Measurements from ENCODE around the gene AMPH.

Gene AMPH

DNA sequence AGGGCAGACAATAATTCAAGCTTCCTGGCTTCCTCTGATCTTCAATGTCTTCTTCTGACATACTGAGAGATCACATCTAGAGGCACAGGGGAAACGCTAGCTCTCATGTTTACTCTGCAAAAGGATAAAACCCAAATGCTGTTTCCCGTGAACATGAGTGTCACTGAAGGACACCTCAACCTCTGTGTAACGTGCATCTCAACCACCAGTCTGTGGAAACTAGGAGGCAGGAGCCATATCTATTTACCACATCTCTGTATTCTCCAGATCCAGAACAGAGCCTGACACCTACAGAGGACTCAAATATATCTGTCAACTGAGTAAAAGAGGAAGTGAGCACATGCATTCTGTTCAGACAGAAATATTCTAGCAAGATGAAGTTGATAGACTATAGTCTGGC, 217.4 kb downstream of the AMPH start:
- Histone ChIP-seq H3K4me1 (ENCODE audit: control insufficient read depth in 1 of 2, insufficient read depth in 1 of 2, low read depth in 1 of 2, low read length in 1 of 2) (no peaks in the 10 kb centered on the region), H3K4me3 (ENCODE audit: low read depth in 1 of 2, low read length in 1 of 2) (no peak overlapping the region), H3K27ac (no peak overlapping the region), H3K27me3 (no peaks in the 10 kb centered on the region), H3K9me3 (no peaks in the 10 kb centered on the region), H3K36me3 (no peaks in the 10 kb centered on the region)
- TF ChIP-seq, protein P1, sequence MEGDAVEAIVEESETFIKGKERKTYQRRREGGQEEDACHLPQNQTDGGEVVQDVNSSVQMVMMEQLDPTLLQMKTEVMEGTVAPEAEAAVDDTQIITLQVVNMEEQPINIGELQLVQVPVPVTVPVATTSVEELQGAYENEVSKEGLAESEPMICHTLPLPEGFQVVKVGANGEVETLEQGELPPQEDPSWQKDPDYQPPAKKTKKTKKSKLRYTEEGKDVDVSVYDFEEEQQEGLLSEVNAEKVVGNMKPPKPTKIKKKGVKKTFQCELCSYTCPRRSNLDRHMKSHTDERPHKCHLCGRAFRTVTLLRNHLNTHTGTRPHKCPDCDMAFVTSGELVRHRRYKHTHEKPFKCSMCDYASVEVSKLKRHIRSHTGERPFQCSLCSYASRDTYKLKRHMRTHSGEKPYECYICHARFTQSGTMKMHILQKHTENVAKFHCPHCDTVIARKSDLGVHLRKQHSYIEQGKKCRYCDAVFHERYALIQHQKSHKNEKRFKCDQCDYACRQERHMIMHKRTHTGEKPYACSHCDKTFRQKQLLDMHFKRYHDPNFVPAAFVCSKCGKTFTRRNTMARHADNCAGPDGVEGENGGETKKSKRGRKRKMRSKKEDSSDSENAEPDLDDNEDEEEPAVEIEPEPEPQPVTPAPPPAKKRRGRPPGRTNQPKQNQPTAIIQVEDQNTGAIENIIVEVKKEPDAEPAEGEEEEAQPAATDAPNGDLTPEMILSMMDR (IDR thresholded peaks at IDR 0.05), result no peak

- H3K27me3 ChIP-seq, result no peaks in the 10 kb centered on the region
- no peaks in the 10 kb centered on the region for H3K4me1 ChIP-seq (ENCODE audit: control insufficient read depth in 1 of 2, insufficient read depth in 1 of 2, low read depth in 1 of 2, low read length in 1 of 2)
- H3K27ac ChIP-seq, result no peak overlapping the region
- no peak overlapping the region for H3K4me3 ChIP-seq (ENCODE audit: low read depth in 1 of 2, low read length in 1 of 2)
- H3K36me3 ChIP-seq, result no peaks in the 10 kb centered on the region
- H3K9me3 ChIP-seq, result no peaks in the 10 kb centered on the region
- TF ChIP-seq, protein P1 (IDR thresholded peaks at IDR 0.05), result no peak
Measured at GRCh38 chr7:38411404-38411803, 219.8 kb downstream of the AMPH start.

DNA sequence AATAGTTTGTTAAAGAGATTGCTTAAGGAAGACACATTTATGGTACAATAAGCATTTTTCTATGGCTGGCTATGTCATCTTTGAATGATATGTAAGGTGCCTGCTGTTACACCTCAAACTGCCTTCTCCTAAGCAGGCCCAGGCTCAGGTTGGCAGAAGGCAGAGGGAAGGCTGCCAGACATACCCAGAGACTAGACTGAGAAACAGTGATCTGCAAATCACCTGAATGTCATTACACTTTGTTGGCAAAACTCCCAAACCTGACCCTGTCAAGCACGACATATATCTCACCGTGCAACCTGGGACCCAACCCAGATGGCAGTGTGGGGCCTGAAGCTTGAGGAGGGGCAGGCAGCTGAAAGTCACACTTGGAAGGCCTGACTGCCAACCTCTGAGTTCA, 221.1 kb downstream of the AMPH start:
- Histone ChIP-seq H3K36me3 (no peaks in the 10 kb centered on the region), H3K27ac (no peak overlapping the region), H3K9me3 (no peaks in the 10 kb centered on the region), H3K4me3 (ENCODE audit: low read depth in 1 of 2, low read length in 1 of 2) (no peak overlapping the region), H3K4me1 (ENCODE audit: control insufficient read depth in 1 of 2, insufficient read depth in 1 of 2, low read depth in 1 of 2, low read length in 1 of 2) (no peaks in the 10 kb centered on the region), H3K27me3 (no peaks in the 10 kb centered on the region)
- TF ChIP-seq, protein P1 (IDR thresholded peaks at IDR 0.05), result no peak

GRCh38 chr7:38409531-38409930, 221.6 kb downstream of the AMPH start:
- H3K36me3 ChIP-seq, result no peaks in the 10 kb centered on the region
- H3K4me3 ChIP-seq (ENCODE audit: low read depth in 1 of 2, low read length in 1 of 2), result no peak overlapping the region
- no peaks in the 10 kb centered on the region for H3K9me3 ChIP-seq
- TF ChIP-seq, protein P1 (IDR thresholded peaks at IDR 0.05), result no peak
- no peaks in the 10 kb centered on the region for H3K27me3 ChIP-seq
- H3K27ac ChIP-seq, result no peak overlapping the region
- no peaks in the 10 kb centered on the region for H3K4me1 ChIP-seq (ENCODE audit: control insufficient read depth in 1 of 2, insufficient read depth in 1 of 2, low read depth in 1 of 2, low read length in 1 of 2)

- Histone ChIP-seq H3K36me3 (no peaks in the 10 kb centered on the region), H3K4me1 (ENCODE audit: control insufficient read depth in 1 of 2, insufficient read depth in 1 of 2, low read depth in 1 of 2, low read length in 1 of 2) (peaks cover 12% of the 10 kb centered on the region in 2 experiments), H3K27ac (no peak overlapping the region), H3K9me3 (no peaks in the 10 kb centered on the region), H3K4me3 (ENCODE audit: low read depth in 1 of 2, low read length in 1 of 2) (no peak overlapping the region), H3K27me3 (peaks cover 5% of the 10 kb centered on the region)
- TF ChIP-seq, protein P1 (IDR thresholded peaks at IDR 0.05), result peak; percentile 59
Measured at GRCh38 chr7:38398725-38399321, 232.3 kb downstream of the AMPH start.

Measured in neutrophil (primary cell).